Measurements from ENCODE around the gene XCR1. TPM values are rescaled to one million over a fixed set of nuclear protein-coding genes. Genes with fewer than 3 reads are reported as not detected.

The XCR1 gene
- total and polyA plus RNA-seq, 10 donors = 0.06 to 7.3 (median 1.5) TPM

GRCh38 chr3:46031747-46032146, 4.5 kb upstream of the XCR1 start:
- Histone ChIP-seq H3K36me3 (no peaks in the 10 kb centered on the region), H3K4me1 (peaks cover 0 to 7% (median 2%) of the 10 kb centered on the region in 6 donors), H3K27ac (no peak overlapping the region), H3K9me3 (peaks cover 6 to 37% (median 27%) of the 10 kb centered on the region in 8 donors), H3K27me3 (replicated peaks in 1 of 7) (no peaks in the 10 kb centered on the region), H3K4me3 (no peak overlapping the region)
- no peak for DNase-seq
- 91 to 100% (median 96%) methylated on average over 2 of the region's 2 CpGs for WGBS, 5 donors
- TF ChIP-seq POLR2AphosphoS5 (IDR thresholded peaks at IDR 0.05) = no peak
- TF ChIP-seq, protein P1, sequence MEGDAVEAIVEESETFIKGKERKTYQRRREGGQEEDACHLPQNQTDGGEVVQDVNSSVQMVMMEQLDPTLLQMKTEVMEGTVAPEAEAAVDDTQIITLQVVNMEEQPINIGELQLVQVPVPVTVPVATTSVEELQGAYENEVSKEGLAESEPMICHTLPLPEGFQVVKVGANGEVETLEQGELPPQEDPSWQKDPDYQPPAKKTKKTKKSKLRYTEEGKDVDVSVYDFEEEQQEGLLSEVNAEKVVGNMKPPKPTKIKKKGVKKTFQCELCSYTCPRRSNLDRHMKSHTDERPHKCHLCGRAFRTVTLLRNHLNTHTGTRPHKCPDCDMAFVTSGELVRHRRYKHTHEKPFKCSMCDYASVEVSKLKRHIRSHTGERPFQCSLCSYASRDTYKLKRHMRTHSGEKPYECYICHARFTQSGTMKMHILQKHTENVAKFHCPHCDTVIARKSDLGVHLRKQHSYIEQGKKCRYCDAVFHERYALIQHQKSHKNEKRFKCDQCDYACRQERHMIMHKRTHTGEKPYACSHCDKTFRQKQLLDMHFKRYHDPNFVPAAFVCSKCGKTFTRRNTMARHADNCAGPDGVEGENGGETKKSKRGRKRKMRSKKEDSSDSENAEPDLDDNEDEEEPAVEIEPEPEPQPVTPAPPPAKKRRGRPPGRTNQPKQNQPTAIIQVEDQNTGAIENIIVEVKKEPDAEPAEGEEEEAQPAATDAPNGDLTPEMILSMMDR (IDR thresholded peaks at IDR 0.05 in 8 of 11, conservative IDR thresholded peaks at IDR 0.05 in 3 of 11) = no peak
- TF ChIP-seq POLR2A (IDR thresholded peaks at IDR 0.05) = no peak
- intact Hi-C loops (cut with DNase I; ENCODE audit: low total_unique reads) = no loop called here

GRCh38 chr3:46031269-46031668, 4.0 kb upstream of the XCR1 start:
- Histone ChIP-seq H3K27me3 (replicated peaks in 1 of 7) (no peaks in the 10 kb centered on the region), H3K4me3 (no peak overlapping the region), H3K27ac (no peak overlapping the region), H3K9me3 (peaks cover 6 to 42% (median 27%) of the 10 kb centered on the region in 8 donors), H3K36me3 (no peaks in the 10 kb centered on the region), H3K4me1 (peaks cover 0 to 7% (median 2%) of the 10 kb centered on the region in 6 donors)
- WGBS, 5 donors = 67 to 99% (median 90%) methylated on average over 1 to 4 of the region's 4 CpGs
- intact Hi-C loops (cut with DNase I; ENCODE audit: low total_unique reads) = no loop called here
- no peak for DNase-seq
- no peak for TF ChIP-seq POLR2A (IDR thresholded peaks at IDR 0.05)
- TF ChIP-seq, protein P1 (IDR thresholded peaks at IDR 0.05 in 8 of 11, conservative IDR thresholded peaks at IDR 0.05 in 3 of 11) = no peak
- no peak for TF ChIP-seq POLR2AphosphoS5 (IDR thresholded peaks at IDR 0.05)

DNA sequence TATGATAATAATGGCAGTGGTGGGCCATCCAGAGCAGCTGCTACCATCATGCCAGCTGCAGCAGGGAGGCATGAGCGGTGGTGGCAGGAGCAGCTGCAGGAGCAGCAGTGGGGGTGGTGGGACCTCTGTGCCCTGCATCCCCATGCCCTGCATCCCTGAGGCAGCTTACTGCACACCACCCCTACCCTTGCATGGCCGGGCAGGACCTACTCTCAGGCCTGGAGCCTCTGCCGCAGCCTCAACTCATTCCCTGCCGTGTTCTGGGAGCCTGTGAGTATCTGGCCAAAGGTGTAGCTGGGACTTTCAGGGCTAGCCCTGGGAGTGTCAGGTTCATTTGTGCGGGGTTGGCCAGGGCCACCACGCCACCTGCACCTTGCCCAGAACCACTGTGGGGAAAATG, 3.3 kb upstream of the XCR1 start:
- DNase-seq = no peak
- no peaks in the 10 kb centered on the region for H3K36me3 ChIP-seq
- H3K4me1 ChIP-seq = peaks cover 0 to 7% (median 2%) of the 10 kb centered on the region in 6 donors
- no peak for TF ChIP-seq POLR2A (IDR thresholded peaks at IDR 0.05)
- TF ChIP-seq, protein P1 (IDR thresholded peaks at IDR 0.05 in 8 of 11, conservative IDR thresholded peaks at IDR 0.05 in 3 of 11) = no peak
- 88 to 93% (median 91%) methylated on average over 5 to 6 of the region's 6 CpGs for WGBS, 5 donors
- peaks cover 6 to 42% (median 27%) of the 10 kb centered on the region in 8 donors for H3K9me3 ChIP-seq
- no peak overlapping the region for H3K27ac ChIP-seq
- intact Hi-C loops (cut with DNase I; ENCODE audit: low total_unique reads) = no loop called here
- no peaks in the 10 kb centered on the region for H3K27me3 ChIP-seq (replicated peaks in 1 of 7)
- no peak overlapping the region for H3K4me3 ChIP-seq

- H3K27me3 ChIP-seq (replicated peaks in 1 of 7) = no peaks in the 10 kb centered on the region
- no peak for DNase-seq
- intact Hi-C loops (cut with DNase I; ENCODE audit: low total_unique reads) = no loop called here
- no peak overlapping the region for H3K27ac ChIP-seq
- H3K4me3 ChIP-seq = no peak overlapping the region
- TF ChIP-seq, protein P1 (IDR thresholded peaks at IDR 0.05 in 8 of 11, conservative IDR thresholded peaks at IDR 0.05 in 3 of 11) = no peak
- TF ChIP-seq POLR2AphosphoS5 (IDR thresholded peaks at IDR 0.05) (no peak), POLR2A (IDR thresholded peaks at IDR 0.05) (no peak)
- H3K4me1 ChIP-seq = peaks cover 0 to 7% (median 2%) of the 10 kb centered on the region in 6 donors
- no peaks in the 10 kb centered on the region for H3K36me3 ChIP-seq
- 55 to 79% (median 56%) methylated on average over 1 of the region's 1 CpG for whole genome bisulfite sequencing, 5 donors
- H3K9me3 ChIP-seq = peaks cover 6 to 42% (median 27%) of the 10 kb centered on the region in 8 donors
These were observed 2.8 kb upstream of the XCR1 start for GRCh38 chr3:46029953-46030543.
